ENCODE data around the gene SLAMF7. TPM values are rescaled to one million over a fixed set of nuclear protein-coding genes. Genes with fewer than 3 reads are reported as not detected.
A peak's percentile ranks its signal among the peaks of the same experiment; 100 is the strongest.

SLAMF7 gene
- total and polyA plus RNA-seq, 5 donors from 2014 or later, result 0.07 to 0.88 (median 0.17) TPM

- no peaks in the 10 kb centered on the region for H3K9me3 ChIP-seq (ENCODE audit: control insufficient read depth in 2 of 2, low read length in 2 of 2)
- no peaks in the 10 kb centered on the region for H3K36me3 ChIP-seq (ENCODE audit: control insufficient read depth, insufficient read depth, low read length)
- peaks cover 16% of the 10 kb centered on the region for H3K4me1 ChIP-seq (ENCODE audit: control insufficient read depth, insufficient read depth, low read length, poor library complexity, severe bottlenecking)
- ATAC-seq (ENCODE audit: low read depth in 2 of 2), result peak; percentile 37 to 40
- Mint-ChIP-seq H3K27me3 (no peaks in the 10 kb centered on the region), H3K27ac (peak overlapping the region; percentile 93 to 98 (median 97)), H3K9me3 (no peaks in the 10 kb centered on the region), H3K36me3 (peaks cover 3% of the 10 kb centered on the region), H3K4me1 (peaks cover 14 to 26% (median 20%) of the 10 kb centered on the region in 4 donors), H3K4me3 (peak overlapping the region; percentile 61 to 90 (median 86))
- H3K27ac ChIP-seq (ENCODE audit: insufficient read depth, low read length, poor library complexity, severe bottlenecking), result peak overlapping the region; percentile 71
- DNase-seq, result peak in 2 of 3 donors; percentile 22 to 52
- H3K4me3 ChIP-seq (ENCODE audit: low read depth, low read length), result peak overlapping the region; percentile 83
- H3K27me3 ChIP-seq (ENCODE audit: control insufficient read depth, insufficient read depth, low read length), result no peaks in the 10 kb centered on the region
These were observed 28.6 kb downstream of the SLAMF7 start for GRCh38 chr1:160767395-160768294.

- H3K36me3 ChIP-seq (ENCODE audit: control insufficient read depth, insufficient read depth, low read length), result no peaks in the 10 kb centered on the region
- H3K4me3 ChIP-seq (ENCODE audit: low read depth, low read length), result peak overlapping the region; percentile 83
- peak overlapping the region; percentile 61 to 90 (median 86) for H3K4me3 Mint-ChIP-seq
- peaks cover 16% of the 10 kb centered on the region for H3K4me1 ChIP-seq (ENCODE audit: control insufficient read depth, insufficient read depth, low read length, poor library complexity, severe bottlenecking)
- DNase-seq (peak; percentile 67 to 93 (median 87)), ATAC-seq (ENCODE audit: low read depth in 2 of 2) (peak; percentile 96 to 97)
- H3K27me3 ChIP-seq (ENCODE audit: control insufficient read depth, insufficient read depth, low read length), result no peaks in the 10 kb centered on the region
- H3K9me3 ChIP-seq (ENCODE audit: control insufficient read depth in 2 of 2, low read length in 2 of 2), result no peaks in the 10 kb centered on the region
- H3K27ac ChIP-seq (ENCODE audit: insufficient read depth, low read length, poor library complexity, severe bottlenecking), result peak overlapping the region; percentile 71
- no peaks in the 10 kb centered on the region for H3K9me3 Mint-ChIP-seq
- H3K27me3 Mint-ChIP-seq, result no peaks in the 10 kb centered on the region
- peaks cover 14 to 26% (median 20%) of the 10 kb centered on the region in 4 donors for H3K4me1 Mint-ChIP-seq
- peak overlapping the region; percentile 93 to 98 (median 97) for H3K27ac Mint-ChIP-seq
- peaks cover 3% of the 10 kb centered on the region for H3K36me3 Mint-ChIP-seq
These were observed 29.2 kb downstream of the SLAMF7 start for GRCh38 chr1:160768295-160768657.

GRCh38 chr1:160772331-160772730 is 33.3 kb downstream of the SLAMF7 start:
- ATAC-seq (ENCODE audit: low read depth in 2 of 2), result no peak
- no peak for DNase-seq

DNA sequence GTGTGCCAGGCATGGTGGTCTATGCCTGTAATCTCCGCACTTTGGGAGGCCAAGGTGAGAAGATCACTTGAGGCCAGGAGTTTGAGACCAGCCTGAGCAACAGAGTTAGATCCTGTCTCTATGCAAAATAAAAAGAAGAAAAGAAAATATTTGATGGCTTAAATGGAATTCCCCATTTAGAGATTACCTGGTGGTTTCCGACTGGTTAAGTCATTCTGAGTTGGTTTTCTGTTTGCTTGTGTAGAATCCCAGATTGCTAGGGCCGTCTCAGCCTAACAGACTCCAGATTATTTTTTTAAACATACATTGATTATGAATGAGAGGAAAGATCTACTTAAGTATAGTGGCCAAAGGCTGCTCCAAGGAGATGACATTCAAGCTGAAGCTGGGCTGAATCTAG is 34.0 kb downstream of the SLAMF7 start:
- peaks cover 2 to 15% (median 11%) of the 10 kb centered on the region in 4 donors for H3K4me1 Mint-ChIP-seq

More at GRCh38 chr1:160772331-160772730, 33.3 kb downstream of the SLAMF7 start:
- Histone ChIP-seq H3K27ac (ENCODE audit: insufficient read depth, low read length, poor library complexity, severe bottlenecking) (no peak overlapping the region), H3K4me3 (ENCODE audit: low read depth, low read length) (no peak overlapping the region), H3K36me3 (ENCODE audit: control insufficient read depth, insufficient read depth, low read length) (no peaks in the 10 kb centered on the region), H3K9me3 (ENCODE audit: control insufficient read depth in 2 of 2, low read length in 2 of 2) (no peaks in the 10 kb centered on the region), H3K27me3 (ENCODE audit: control insufficient read depth, insufficient read depth, low read length) (no peaks in the 10 kb centered on the region), H3K4me1 (ENCODE audit: control insufficient read depth, insufficient read depth, low read length, poor library complexity, severe bottlenecking) (peaks cover 10% of the 10 kb centered on the region)
- Mint-ChIP-seq H3K27ac (peak overlapping the region in 1 of 3 donors; percentile 4), H3K9me3 (no peaks in the 10 kb centered on the region), H3K4me3 (no peak overlapping the region), H3K27me3 (no peaks in the 10 kb centered on the region), H3K4me1 (peaks cover 10 to 19% (median 15%) of the 10 kb centered on the region in 4 donors), H3K36me3 (peaks cover 3% of the 10 kb centered on the region)

DNA sequence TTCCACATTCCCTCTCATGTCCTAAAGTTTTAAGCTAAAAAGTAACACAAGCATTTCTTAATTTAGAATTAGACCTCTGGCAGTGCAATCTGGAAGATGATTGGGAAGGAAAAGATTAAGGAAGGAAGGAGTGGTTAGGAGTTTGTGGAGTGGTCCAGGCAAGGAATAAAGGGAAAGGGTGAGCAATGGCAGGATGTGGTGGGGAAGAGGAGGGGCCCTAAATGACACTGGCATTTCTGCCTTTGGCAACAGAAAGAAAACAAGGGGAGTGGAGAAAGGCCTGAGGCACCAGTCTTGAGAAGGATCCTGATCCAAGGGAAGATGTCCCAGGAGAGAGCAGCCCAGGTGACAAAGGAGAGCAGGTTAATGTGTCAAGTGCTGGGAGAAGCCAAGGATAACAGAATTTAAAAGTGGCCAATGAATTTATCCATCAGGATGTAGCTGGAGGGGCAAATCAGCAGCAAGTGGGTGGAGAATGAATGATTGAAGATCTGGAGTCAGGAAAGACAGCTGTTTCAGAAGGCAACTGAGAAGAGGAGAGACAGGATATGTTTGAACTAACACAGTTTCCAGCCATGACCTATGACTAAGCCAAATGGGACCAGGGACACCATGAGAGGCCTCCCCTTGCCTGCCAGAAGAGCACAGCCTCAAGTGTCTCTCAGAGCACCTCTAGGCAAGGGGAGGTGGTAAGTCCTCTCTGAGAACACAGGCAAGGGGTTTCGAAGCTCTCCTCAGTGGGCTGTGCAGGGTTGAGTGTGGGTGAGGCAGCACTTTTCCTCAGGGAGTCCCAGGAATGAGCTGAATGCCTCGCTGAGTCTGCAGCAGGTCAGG is 36.1 kb downstream of the SLAMF7 start:
- no peaks in the 10 kb centered on the region for H3K27me3 Mint-ChIP-seq
- DNase-seq (peak in 1 of 3 donors; percentile 20), ATAC-seq (ENCODE audit: low read depth in 2 of 2) (no peak)
- H3K36me3 Mint-ChIP-seq, result peaks cover 3% of the 10 kb centered on the region
- peak overlapping the region in 1 of 3 donors; percentile 10 for H3K27ac Mint-ChIP-seq
- no peak overlapping the region for H3K4me3 Mint-ChIP-seq
- Histone ChIP-seq H3K9me3 (ENCODE audit: control insufficient read depth in 2 of 2, low read length in 2 of 2) (no peaks in the 10 kb centered on the region), H3K36me3 (ENCODE audit: control insufficient read depth, insufficient read depth, low read length) (no peaks in the 10 kb centered on the region), H3K27ac (ENCODE audit: insufficient read depth, low read length, poor library complexity, severe bottlenecking) (no peak overlapping the region), H3K4me1 (ENCODE audit: control insufficient read depth, insufficient read depth, low read length, poor library complexity, severe bottlenecking) (no peaks in the 10 kb centered on the region), H3K4me3 (ENCODE audit: low read depth, low read length) (no peak overlapping the region), H3K27me3 (ENCODE audit: control insufficient read depth, insufficient read depth, low read length) (no peaks in the 10 kb centered on the region)
- no peaks in the 10 kb centered on the region for H3K9me3 Mint-ChIP-seq
- peaks cover 0 to 11% (median 7%) of the 10 kb centered on the region in 4 donors for H3K4me1 Mint-ChIP-seq

More for the DNA sequence above, 34.0 kb downstream of the SLAMF7 start:
- H3K27me3 ChIP-seq (ENCODE audit: control insufficient read depth, insufficient read depth, low read length), result no peaks in the 10 kb centered on the region
- H3K27ac Mint-ChIP-seq, result peak overlapping the region in 1 of 3 donors; percentile 56
- peaks cover 2% of the 10 kb centered on the region for H3K4me1 ChIP-seq (ENCODE audit: control insufficient read depth, insufficient read depth, low read length, poor library complexity, severe bottlenecking)
- H3K36me3 Mint-ChIP-seq, result peaks cover 3% of the 10 kb centered on the region
- H3K9me3 Mint-ChIP-seq, result no peaks in the 10 kb centered on the region
- H3K36me3 ChIP-seq (ENCODE audit: control insufficient read depth, insufficient read depth, low read length), result no peaks in the 10 kb centered on the region
- no peak for ATAC-seq (ENCODE audit: low read depth in 2 of 2)
- H3K4me3 Mint-ChIP-seq, result no peak overlapping the region
- no peak overlapping the region for H3K27ac ChIP-seq (ENCODE audit: insufficient read depth, low read length, poor library complexity, severe bottlenecking)
- no peaks in the 10 kb centered on the region for H3K27me3 Mint-ChIP-seq
- no peak for DNase-seq
- H3K9me3 ChIP-seq (ENCODE audit: control insufficient read depth in 2 of 2, low read length in 2 of 2), result no peaks in the 10 kb centered on the region
- H3K4me3 ChIP-seq (ENCODE audit: low read depth, low read length), result no peak overlapping the region

GRCh38 chr1:160776178-160776577 is 37.1 kb downstream of the SLAMF7 start:
- H3K27ac ChIP-seq (ENCODE audit: insufficient read depth, low read length, poor library complexity, severe bottlenecking), result no peak overlapping the region

GRCh38 chr1:160777486-160778089 is 38.5 kb downstream of the SLAMF7 start:
- H3K27me3 Mint-ChIP-seq, result no peaks in the 10 kb centered on the region
- H3K4me1 ChIP-seq (ENCODE audit: control insufficient read depth, insufficient read depth, low read length, poor library complexity, severe bottlenecking), result no peaks in the 10 kb centered on the region
- no peaks in the 10 kb centered on the region for H3K36me3 ChIP-seq (ENCODE audit: control insufficient read depth, insufficient read depth, low read length)
- no peaks in the 10 kb centered on the region for H3K9me3 Mint-ChIP-seq
- peaks cover 0 to 20% (median 3%) of the 10 kb centered on the region in 4 donors for H3K4me1 Mint-ChIP-seq
- peak overlapping the region in 1 of 3 donors; percentile 76 for H3K27ac Mint-ChIP-seq
- DNase-seq, result peak; percentile 30 to 67 (median 60)
- H3K9me3 ChIP-seq (ENCODE audit: control insufficient read depth in 2 of 2, low read length in 2 of 2), result no peaks in the 10 kb centered on the region
- H3K27ac ChIP-seq (ENCODE audit: insufficient read depth, low read length, poor library complexity, severe bottlenecking), result no peak overlapping the region
- no peaks in the 10 kb centered on the region for H3K36me3 Mint-ChIP-seq
- no peak overlapping the region for H3K4me3 Mint-ChIP-seq
- no peaks in the 10 kb centered on the region for H3K27me3 ChIP-seq (ENCODE audit: control insufficient read depth, insufficient read depth, low read length)
- no peak overlapping the region for H3K4me3 ChIP-seq (ENCODE audit: low read depth, low read length)
- peak; percentile 62 to 64 for ATAC-seq (ENCODE audit: low read depth in 2 of 2)

More at GRCh38 chr1:160776178-160776577, 37.1 kb downstream of the SLAMF7 start:
- no peak overlapping the region for H3K4me3 Mint-ChIP-seq
- no peak for DNase-seq
- H3K4me1 Mint-ChIP-seq, result peaks cover 0 to 11% (median 6%) of the 10 kb centered on the region in 4 donors
- Histone ChIP-seq H3K36me3 (ENCODE audit: control insufficient read depth, insufficient read depth, low read length) (no peaks in the 10 kb centered on the region), H3K27me3 (ENCODE audit: control insufficient read depth, insufficient read depth, low read length) (no peaks in the 10 kb centered on the region), H3K9me3 (ENCODE audit: control insufficient read depth in 2 of 2, low read length in 2 of 2) (no peaks in the 10 kb centered on the region), H3K4me1 (ENCODE audit: control insufficient read depth, insufficient read depth, low read length, poor library complexity, severe bottlenecking) (no peaks in the 10 kb centered on the region), H3K4me3 (ENCODE audit: low read depth, low read length) (no peak overlapping the region)
- H3K36me3 Mint-ChIP-seq, result peaks cover 3% of the 10 kb centered on the region
- H3K27me3 Mint-ChIP-seq, result no peaks in the 10 kb centered on the region
- no peaks in the 10 kb centered on the region for H3K9me3 Mint-ChIP-seq
- H3K27ac Mint-ChIP-seq, result peak overlapping the region in 1 of 3 donors; percentile 42
- no peak for ATAC-seq (ENCODE audit: low read depth in 2 of 2)

Measured in CD4-positive, CD25-positive, alpha-beta regulatory T cell (primary cell).